AG08396 (cell line): ENCODE results near the gene RALB.
"Not testable (repeated sequence)": the region's sequence is repeated elsewhere in the genome, so short reads cannot be mapped to it uniquely, and the experiment has no call there.

Experiments used
- DNase-seq: peaks from one replicate; pipeline ENCODE4 v3.0.0; 2012; ENCODE audit warnings: low spot score, mixed read lengths

The RALB gene

GRCh38 chr2:120315367-120316033 is 62.8 kb downstream of the RALB start:
- no peak for DNase-seq

- DNase-seq = no peak
Observed at GRCh38 chr2:120316071-120316470, 63.4 kb downstream of the RALB start.

- DNase-seq = no peak
Observed at GRCh38 chr2:120316528-120317179, 64.0 kb downstream of the RALB start.

- DNase-seq = no peak
Observed at GRCh38 chr2:120317180-120317533, 64.5 kb downstream of the RALB start.

- DNase-seq = no peak
Observed at GRCh38 chr2:120317916-120318315, 65.3 kb downstream of the RALB start.

GRCh38 chr2:120318626-120319025 is 66.0 kb downstream of the RALB start:
- no peak for DNase-seq

- DNase-seq = no peak
Observed at GRCh38 chr2:120319123-120319522, 66.5 kb downstream of the RALB start.

- no peak for DNase-seq
Observed at GRCh38 chr2:120319686-120320317, 67.2 kb downstream of the RALB start.

- no peak for DNase-seq
Observed at GRCh38 chr2:120320318-120320851, 67.7 kb downstream of the RALB start.

- not testable (repeated sequence) for DNase-seq
Observed at GRCh38 chr2:120320887-120321556, 68.4 kb downstream of the RALB start.

GRCh38 chr2:120321721-120322284 is 69.2 kb downstream of the RALB start:
- no peak for DNase-seq

- no peak for DNase-seq
Observed at GRCh38 chr2:120322329-120322728, 69.7 kb downstream of the RALB start.

- peak; percentile 68 for DNase-seq
Observed at GRCh38 chr2:120323214-120323613, 70.6 kb downstream of the RALB start.

- no peak for DNase-seq
Observed at GRCh38 chr2:120323807-120324399, 71.3 kb downstream of the RALB start.

- DNase-seq = no peak
Observed at GRCh38 chr2:120324933-120325332, 72.3 kb downstream of the RALB start.

- DNase-seq = no peak
Observed at GRCh38 chr2:120326066-120326465, 73.4 kb downstream of the RALB start.

GRCh38 chr2:120330946-120331822 is 78.5 kb downstream of the RALB start:
- no peak for DNase-seq

- DNase-seq = no peak
Observed at GRCh38 chr2:120331903-120332302, 79.3 kb downstream of the RALB start.

GRCh38 chr2:120332384-120332783 is 79.7 kb downstream of the RALB start:
- no peak for DNase-seq

- no peak for DNase-seq
Observed at GRCh38 chr2:120334068-120334467, 81.4 kb downstream of the RALB start.

- DNase-seq = no peak
Observed at GRCh38 chr2:120336749-120337148, 84.1 kb downstream of the RALB start.
